ENCODE measurements around the gene GNA15. TPM values are rescaled to one million over a fixed set of nuclear protein-coding genes. Genes with fewer than 3 reads are reported as not detected.
"Not testable (repeated sequence)": the region's sequence is repeated elsewhere in the genome, so short reads cannot be mapped to it uniquely, and the experiment has no call there.

GNA15 gene
- total and polyA plus RNA-seq, 12 donors, result 0.61 to 16.3 (median 6.8) TPM

- 8 to 15% (median 12%) methylated on average over 19 to 27 of the region's 27 CpGs for WGBS, 4 donors
- no peaks in the 10 kb centered on the region for H3K9me3 ChIP-seq (replicated peaks in 1 of 3)
- H3K27me3 ChIP-seq, result no peaks in the 10 kb centered on the region
- peak in 6 of 7 donors; percentile 54 to 81 (median 66) for DNase-seq
- H3K4me3 ChIP-seq, result no peak overlapping the region
- intact Hi-C loops (cut with DNase I), result loop anchor here (5.0 to 10.0 kb wide), 4 partner anchors 36 to 279 kb away; no protein-coding TSS in a partner anchor
- H3K27ac ChIP-seq, result no peak overlapping the region
- no peaks in the 10 kb centered on the region for H3K36me3 ChIP-seq (replicated peaks in 1 of 2)
- no peaks in the 10 kb centered on the region for H3K4me1 ChIP-seq (replicated peaks in 1 of 2)
- TF ChIP-seq POLR2A (IDR thresholded peaks at IDR 0.05), result no peak
- TF ChIP-seq, protein P1, sequence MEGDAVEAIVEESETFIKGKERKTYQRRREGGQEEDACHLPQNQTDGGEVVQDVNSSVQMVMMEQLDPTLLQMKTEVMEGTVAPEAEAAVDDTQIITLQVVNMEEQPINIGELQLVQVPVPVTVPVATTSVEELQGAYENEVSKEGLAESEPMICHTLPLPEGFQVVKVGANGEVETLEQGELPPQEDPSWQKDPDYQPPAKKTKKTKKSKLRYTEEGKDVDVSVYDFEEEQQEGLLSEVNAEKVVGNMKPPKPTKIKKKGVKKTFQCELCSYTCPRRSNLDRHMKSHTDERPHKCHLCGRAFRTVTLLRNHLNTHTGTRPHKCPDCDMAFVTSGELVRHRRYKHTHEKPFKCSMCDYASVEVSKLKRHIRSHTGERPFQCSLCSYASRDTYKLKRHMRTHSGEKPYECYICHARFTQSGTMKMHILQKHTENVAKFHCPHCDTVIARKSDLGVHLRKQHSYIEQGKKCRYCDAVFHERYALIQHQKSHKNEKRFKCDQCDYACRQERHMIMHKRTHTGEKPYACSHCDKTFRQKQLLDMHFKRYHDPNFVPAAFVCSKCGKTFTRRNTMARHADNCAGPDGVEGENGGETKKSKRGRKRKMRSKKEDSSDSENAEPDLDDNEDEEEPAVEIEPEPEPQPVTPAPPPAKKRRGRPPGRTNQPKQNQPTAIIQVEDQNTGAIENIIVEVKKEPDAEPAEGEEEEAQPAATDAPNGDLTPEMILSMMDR (IDR thresholded peaks at IDR 0.05), result peak; percentile 80 to 93 (median 90)
Observed at GRCh38 chr19:3163230-3163886, 27.5 kb downstream of the GNA15 start.

DNA sequence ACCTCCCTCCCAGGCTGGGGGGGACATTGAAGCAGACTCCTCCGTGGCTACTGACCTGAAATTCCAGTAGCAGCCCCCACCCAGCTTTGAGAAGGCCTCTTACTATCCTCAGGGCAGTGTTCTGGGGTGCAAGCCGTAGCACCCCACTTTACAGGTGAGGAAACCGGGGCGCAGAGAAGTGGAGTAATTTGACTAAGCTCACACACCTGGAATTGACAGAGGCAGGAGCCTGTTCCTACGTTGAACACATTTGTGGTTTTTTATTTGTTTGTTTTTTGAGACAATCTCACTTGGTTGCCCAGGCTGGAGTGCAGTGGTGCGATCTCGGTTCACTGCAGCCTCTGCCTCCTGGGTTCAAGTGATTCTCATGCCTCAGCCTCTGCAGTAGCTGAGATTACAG lies 28.1 kb downstream of the GNA15 start:
- WGBS, 4 donors, result 61 to 69% (median 65%) methylated on average over 7 of the region's 7 CpGs
- no peaks in the 10 kb centered on the region for H3K9me3 ChIP-seq (replicated peaks in 1 of 3)
- H3K36me3 ChIP-seq (replicated peaks in 1 of 2), result no peaks in the 10 kb centered on the region
- DNase-seq, result no peak
- H3K4me3 ChIP-seq, result no peak overlapping the region
- no peaks in the 10 kb centered on the region for H3K27me3 ChIP-seq
- intact Hi-C loops (cut with DNase I), result loop anchor here (5.0 to 10.0 kb wide), 4 partner anchors 37 to 279 kb away; no protein-coding TSS in a partner anchor
- no peaks in the 10 kb centered on the region for H3K4me1 ChIP-seq (replicated peaks in 1 of 2)
- TF ChIP-seq, protein P1 (IDR thresholded peaks at IDR 0.05), result no peak
- TF ChIP-seq POLR2A (IDR thresholded peaks at IDR 0.05), result no peak
- H3K27ac ChIP-seq, result no peak overlapping the region

GRCh38 chr19:3167533-3168272 lies 31.9 kb downstream of the GNA15 start:
- intact Hi-C loops (cut with DNase I), result loop anchor here (10.0 kb wide), 2 partner anchors 93 to 283 kb away; no protein-coding TSS in a partner anchor
- 70 to 78% (median 74%) methylated on average over 11 to 13 of the region's 13 CpGs for WGBS, 4 donors
- no peaks in the 10 kb centered on the region for H3K27me3 ChIP-seq
- H3K4me3 ChIP-seq, result no peak overlapping the region
- H3K4me1 ChIP-seq (replicated peaks in 1 of 2), result no peaks in the 10 kb centered on the region
- TF ChIP-seq, protein P1 (IDR thresholded peaks at IDR 0.05), result no peak
- no peak for TF ChIP-seq POLR2A (IDR thresholded peaks at IDR 0.05)
- H3K27ac ChIP-seq, result no peak overlapping the region
- no peaks in the 10 kb centered on the region for H3K9me3 ChIP-seq (replicated peaks in 1 of 3)
- H3K36me3 ChIP-seq (replicated peaks in 1 of 2), result no peaks in the 10 kb centered on the region
- no peak for DNase-seq

DNA sequence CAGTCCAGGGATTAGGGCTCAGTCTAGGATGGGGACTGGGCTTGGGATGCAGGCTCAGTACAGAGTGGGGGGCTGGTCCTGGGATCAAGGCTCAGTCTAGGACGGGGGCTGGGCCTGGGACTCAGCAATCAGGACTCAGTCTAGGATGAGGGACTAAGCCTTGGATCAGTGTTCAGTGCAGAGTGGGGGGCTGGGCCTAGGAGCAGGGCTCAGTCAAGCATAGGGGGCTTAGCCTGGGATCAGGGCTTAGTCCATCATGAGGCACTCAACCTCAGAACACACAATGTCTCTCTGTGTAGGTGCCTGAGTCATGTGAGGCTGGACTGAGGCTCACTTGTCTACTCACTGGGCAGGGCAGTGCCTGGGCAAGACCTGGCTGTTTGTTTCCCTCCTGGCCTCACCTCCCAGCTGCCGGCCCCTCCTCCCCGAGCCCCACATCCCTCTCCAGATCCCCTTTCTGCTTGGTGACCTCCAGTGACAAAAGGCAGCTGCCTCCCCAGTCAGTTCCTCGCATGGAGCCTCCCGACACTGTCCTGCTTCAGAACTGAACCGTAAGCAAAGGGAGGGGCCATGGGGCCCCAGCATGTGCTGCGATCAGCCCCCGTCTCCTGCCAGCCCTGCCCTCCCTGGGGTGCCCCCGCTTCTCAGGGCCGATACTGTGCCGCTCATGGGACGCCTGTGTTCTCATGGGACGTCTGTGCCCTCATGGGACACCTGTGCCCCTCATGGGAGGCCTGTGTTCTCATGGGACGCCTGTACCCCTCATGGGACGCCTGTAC lies 36.2 kb downstream of the GNA15 start:
- no peak overlapping the region for H3K27ac ChIP-seq
- intact Hi-C loops (cut with DNase I), result no loop called here
- no peak for TF ChIP-seq POLR2A (IDR thresholded peaks at IDR 0.05)
- TF ChIP-seq, protein P1 (IDR thresholded peaks at IDR 0.05), result no peak
- H3K36me3 ChIP-seq (replicated peaks in 1 of 2), result no peaks in the 10 kb centered on the region
- WGBS, 4 donors, result 82 to 89% (median 88%) methylated on average over 6 to 15 of the region's 15 CpGs
- DNase-seq, result no peak
- no peak overlapping the region for H3K4me3 ChIP-seq
- no peaks in the 10 kb centered on the region for H3K9me3 ChIP-seq (replicated peaks in 1 of 3)
- no peaks in the 10 kb centered on the region for H3K27me3 ChIP-seq
- no peaks in the 10 kb centered on the region for H3K4me1 ChIP-seq (replicated peaks in 1 of 2)

- H3K27ac ChIP-seq; H3K27me3 ChIP-seq; H3K36me3 ChIP-seq (replicated peaks in 1 of 2); H3K4me3 ChIP-seq; H3K9me3 ChIP-seq (replicated peaks in 1 of 3); H3K4me1 ChIP-seq (replicated peaks in 1 of 2); intact Hi-C loops (cut with DNase I); DNase-seq: not testable (repeated sequence)
- 35 to 68% (median 56%) methylated on average over 2 to 6 of the region's 6 CpGs; no CpG with 5 or more reads in 1 of the 4 donors for WGBS, 4 donors
Observed at GRCh38 chr19:3172673-3173000, 36.8 kb downstream of the GNA15 start.

Measured in adrenal gland (tissue), 12 donors.